ENCODE data around the gene TXNL1. TPM values are rescaled to one million over a fixed set of nuclear protein-coding genes. Genes with fewer than 3 reads are reported as not detected.
"Not testable (repeated sequence)": the region's sequence is repeated elsewhere in the genome, so short reads cannot be mapped to it uniquely, and the experiment has no call there.

TXNL1 gene
- total RNA-seq, 1 donor from 2014 or later = 64.9 TPM

GRCh38 chr18:56645415-56646016, 7.1 kb upstream of the TXNL1 start:
- DNase-seq (ENCODE audit: low spot score) = no peak

- no peak for DNase-seq (ENCODE audit: low spot score)
These were observed 5.0 kb upstream of the TXNL1 start for GRCh38 chr18:56643381-56643780.

GRCh38 chr18:56641714-56642337, 3.4 kb upstream of the TXNL1 start:
- no peak for DNase-seq (ENCODE audit: low spot score)

GRCh38 chr18:56639571-56639970, 1.2 kb upstream of the TXNL1 start:
- no peak for DNase-seq (ENCODE audit: low spot score)

GRCh38 chr18:56639104-56639381, 651 bp upstream of the TXNL1 start:
- DNase-seq (ENCODE audit: low spot score) = no peak

GRCh38 chr18:56637711-56638231, 621 bp downstream of the TXNL1 start:
- peak; percentile 14 for DNase-seq (ENCODE audit: low spot score)

GRCh38 chr18:56637176-56637575, 1.2 kb downstream of the TXNL1 start:
- DNase-seq (ENCODE audit: low spot score) = no peak

GRCh38 chr18:56635007-56635406, 3.4 kb downstream of the TXNL1 start:
- DNase-seq (ENCODE audit: low spot score) = no peak

- DNase-seq (ENCODE audit: low spot score) = no peak
These were observed 6.0 kb downstream of the TXNL1 start for GRCh38 chr18:56632070-56633022.

GRCh38 chr18:56627991-56628390, 10.4 kb downstream of the TXNL1 start:
- DNase-seq (ENCODE audit: low spot score) = no peak

- DNase-seq (ENCODE audit: low spot score) = no peak
These were observed 22.5 kb downstream of the TXNL1 start for GRCh38 chr18:56615738-56616520.

- no peak for DNase-seq (ENCODE audit: low spot score)
These were observed 31.8 kb downstream of the TXNL1 start for GRCh38 chr18:56606618-56607017.

- no peak for DNase-seq (ENCODE audit: low spot score)
These were observed 40.0 kb downstream of the TXNL1 start for GRCh38 chr18:56598422-56598821.

GRCh38 chr18:56593906-56594305, 44.5 kb downstream of the TXNL1 start:
- DNase-seq (ENCODE audit: low spot score) = no peak

GRCh38 chr18:56580026-56580425, 58.4 kb downstream of the TXNL1 start:
- DNase-seq (ENCODE audit: low spot score) = no peak

- DNase-seq (ENCODE audit: low spot score) = no peak
These were observed 58.9 kb downstream of the TXNL1 start for GRCh38 chr18:56579451-56579850.

- no peak for DNase-seq (ENCODE audit: low spot score)
These were observed 61.4 kb downstream of the TXNL1 start for GRCh38 chr18:56576826-56577573.

- DNase-seq (ENCODE audit: low spot score) = no peak
These were observed 62.4 kb downstream of the TXNL1 start for GRCh38 chr18:56575819-56576663.

- DNase-seq (ENCODE audit: low spot score) = no peak
These were observed 63.5 kb downstream of the TXNL1 start for GRCh38 chr18:56574861-56575260.

GRCh38 chr18:56572267-56572666, 66.1 kb downstream of the TXNL1 start:
- not testable (repeated sequence) for DNase-seq (ENCODE audit: low spot score)
